ENCODE data around the gene ENAH.
"Not testable (repeated sequence)": the region's sequence is repeated elsewhere in the genome, so short reads cannot be mapped to it uniquely, and the experiment has no call there.

The ENAH gene

DNA sequence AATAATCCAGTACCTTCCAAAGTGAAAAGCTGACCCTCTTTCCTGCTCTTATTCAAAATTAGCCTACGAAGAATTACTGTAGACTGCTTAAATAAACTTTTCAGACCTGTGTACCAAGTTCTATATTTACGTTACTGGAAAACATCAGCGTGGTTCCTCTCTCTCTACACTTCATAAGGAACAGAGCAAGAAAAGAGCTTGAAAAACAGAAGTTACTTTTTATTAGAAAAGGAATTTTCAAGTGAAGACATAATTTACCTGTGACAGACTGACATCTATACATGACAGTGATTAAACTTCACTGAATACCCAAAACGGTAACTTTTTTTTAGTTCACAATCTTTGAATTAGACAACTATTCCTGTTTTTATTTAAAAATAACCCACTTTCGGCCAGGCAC is 2.7 kb downstream of the ENAH start:
- DNase-seq (ENCODE audit: low read depth in 2 of 3, low spot score in 1 of 3): no peak

DNA sequence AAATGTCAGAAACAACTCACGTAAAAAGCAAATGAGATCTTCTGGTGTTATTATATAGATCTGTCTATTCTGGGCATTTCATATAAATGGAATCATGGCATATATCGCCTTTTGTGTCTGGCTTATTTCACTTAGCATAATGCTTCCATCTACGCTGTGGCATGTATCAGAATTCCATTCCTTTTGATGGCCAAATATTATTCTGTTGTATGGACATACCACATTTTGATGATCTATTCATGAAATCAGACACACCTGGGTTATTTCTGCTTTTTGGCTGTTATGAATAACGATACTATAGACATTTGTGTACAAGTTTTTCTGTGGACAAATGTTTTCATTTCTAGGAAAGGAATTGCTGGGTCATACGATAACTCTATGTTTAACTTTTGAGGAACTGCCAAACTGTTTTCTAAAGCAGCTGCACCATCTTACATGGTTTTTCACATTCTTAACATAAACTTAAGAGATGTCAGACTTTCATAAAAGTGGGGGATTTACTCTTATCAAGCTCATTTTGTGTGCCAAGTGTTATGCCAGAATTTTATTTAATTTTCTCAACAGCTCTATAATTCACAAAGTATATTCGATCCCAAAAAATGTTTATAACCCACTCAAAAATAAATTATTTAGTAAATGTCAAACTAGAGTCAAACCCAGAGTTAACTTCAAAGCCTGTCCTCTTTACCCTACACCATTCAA is 7.6 kb downstream of the ENAH start:
- DNase-seq (ENCODE audit: low read depth in 2 of 3, low spot score in 1 of 3): no peak

DNA sequence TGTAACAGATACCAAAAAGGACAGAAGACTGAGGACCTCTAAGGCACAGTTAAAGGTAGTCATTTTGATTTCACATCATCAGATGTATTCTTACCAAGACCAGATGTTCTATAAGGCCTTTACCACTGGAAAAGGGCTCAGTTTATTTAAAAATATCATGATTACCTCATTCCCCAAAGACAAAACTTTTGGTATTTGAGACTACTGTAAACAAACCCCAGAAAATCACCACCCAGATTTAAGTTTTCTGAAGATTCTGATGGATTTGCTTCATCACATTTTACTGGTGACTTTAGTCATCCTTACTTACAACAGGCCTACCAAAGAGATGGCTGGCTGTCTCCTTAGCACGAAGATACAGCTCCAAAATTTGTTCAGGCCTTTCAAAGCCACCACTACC is 8.3 kb downstream of the ENAH start:
- no peak for DNase-seq (ENCODE audit: low read depth in 2 of 3, low spot score in 1 of 3)

DNA sequence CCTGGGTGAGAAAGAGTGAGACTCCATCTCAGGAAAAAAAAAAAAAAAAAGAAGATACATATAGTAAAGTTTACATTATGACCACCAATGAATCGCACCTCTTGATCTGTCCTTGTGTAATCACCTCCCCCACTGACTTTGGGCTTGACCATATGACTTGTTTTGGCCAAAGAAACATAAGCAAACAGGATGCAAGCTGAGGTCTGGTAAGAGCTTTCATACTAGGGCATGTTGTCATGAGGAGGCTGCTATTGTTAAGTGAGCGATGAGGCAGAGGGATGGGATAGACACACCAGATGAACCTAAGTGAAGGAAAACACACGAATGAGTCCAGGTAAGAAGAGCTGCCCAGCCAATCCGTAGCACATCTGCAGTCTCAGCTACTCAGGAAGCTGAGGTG is 10.7 kb downstream of the ENAH start:
- DNase-seq (ENCODE audit: low read depth in 2 of 3, low spot score in 1 of 3): no peak

DNA sequence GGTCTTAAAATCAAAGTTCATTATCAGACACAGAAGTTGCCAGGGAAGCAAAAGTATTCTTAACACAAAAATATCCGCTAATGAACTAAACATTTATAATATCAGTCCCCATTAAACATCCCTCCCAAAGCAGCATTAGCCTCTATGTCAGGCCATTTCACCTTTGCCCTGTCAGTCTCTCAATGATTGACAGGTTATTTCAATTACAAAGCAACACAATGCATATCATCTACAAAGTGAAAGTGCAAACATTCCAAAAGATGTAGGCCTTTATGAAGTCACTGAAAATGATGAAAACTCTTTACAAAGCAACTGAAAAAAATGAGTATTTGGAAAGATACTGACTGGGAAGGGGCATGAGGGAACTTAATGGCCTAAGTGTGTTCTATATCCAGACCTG is 14.1 kb downstream of the ENAH start:
- no peak for DNase-seq (ENCODE audit: low read depth in 2 of 3, low spot score in 1 of 3)

DNA sequence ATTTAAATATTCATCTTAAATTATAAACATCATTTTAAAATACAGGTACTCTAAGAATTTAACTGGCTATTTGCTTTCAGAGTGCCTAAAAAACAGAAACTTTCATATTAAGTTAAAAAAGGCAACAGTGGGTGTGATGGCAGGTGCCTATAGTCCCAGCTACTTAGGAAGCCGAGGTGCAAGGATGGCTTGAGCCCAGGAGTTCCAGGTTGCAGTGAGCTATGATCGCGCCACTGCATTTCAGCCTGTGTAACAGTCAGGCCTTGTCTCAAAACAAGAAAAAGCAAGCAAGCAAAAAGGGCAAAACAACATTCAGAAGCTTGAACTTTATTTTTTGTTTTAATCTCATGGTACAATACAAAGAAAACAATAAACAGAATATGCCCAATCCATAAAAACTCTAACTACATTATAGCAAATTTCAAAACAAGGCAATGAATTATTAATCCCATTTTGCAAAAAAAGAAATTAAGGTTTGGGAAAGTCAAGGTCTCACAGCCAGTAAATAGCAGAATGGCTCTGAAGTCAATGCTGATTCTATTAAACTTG is 15.2 kb downstream of the ENAH start:
- no peak for DNase-seq (ENCODE audit: low read depth in 2 of 3, low spot score in 1 of 3)

DNA sequence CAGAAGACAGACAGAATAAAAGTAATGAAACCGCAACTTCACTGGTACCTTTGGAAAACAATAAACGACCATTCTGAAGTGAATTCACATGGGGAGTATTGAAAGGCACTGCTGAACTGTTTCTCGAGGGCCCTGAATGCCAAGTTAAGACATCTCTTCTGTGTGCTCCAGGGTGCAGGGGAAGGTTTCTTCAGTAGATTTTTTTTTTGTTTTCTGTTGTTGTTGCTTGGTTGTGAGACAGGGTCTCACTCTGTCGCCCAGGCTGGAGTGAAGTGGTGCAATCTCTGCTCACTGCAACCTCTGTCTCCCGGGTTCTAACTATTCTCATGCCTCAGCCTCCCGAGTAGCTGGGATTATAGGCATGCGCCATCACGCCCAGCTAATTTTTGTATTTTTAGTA is 15.9 kb downstream of the ENAH start:
- not testable (repeated sequence) for DNase-seq (ENCODE audit: low read depth in 2 of 3, low spot score in 1 of 3)

DNA sequence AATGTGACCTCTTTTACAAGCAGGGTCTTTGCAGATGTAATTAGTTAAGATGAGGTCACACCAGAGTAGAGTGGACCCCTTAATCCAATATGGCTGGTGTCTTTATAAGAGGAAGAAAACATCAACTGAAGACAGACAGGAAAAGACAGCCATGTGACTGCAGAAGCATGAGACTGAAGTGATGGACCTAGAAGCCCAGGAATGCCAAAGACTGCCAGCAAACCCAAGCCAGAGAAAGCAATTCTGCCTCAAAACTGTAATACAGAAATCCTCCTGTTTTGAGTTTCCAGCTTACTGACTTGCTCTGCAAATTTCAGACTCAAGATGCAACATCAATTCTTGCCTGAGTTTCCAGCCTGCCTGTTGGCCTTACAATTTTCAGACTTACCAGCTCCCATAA is 17.3 kb downstream of the ENAH start:
- no peak for DNase-seq (ENCODE audit: low read depth in 2 of 3, low spot score in 1 of 3)

DNA sequence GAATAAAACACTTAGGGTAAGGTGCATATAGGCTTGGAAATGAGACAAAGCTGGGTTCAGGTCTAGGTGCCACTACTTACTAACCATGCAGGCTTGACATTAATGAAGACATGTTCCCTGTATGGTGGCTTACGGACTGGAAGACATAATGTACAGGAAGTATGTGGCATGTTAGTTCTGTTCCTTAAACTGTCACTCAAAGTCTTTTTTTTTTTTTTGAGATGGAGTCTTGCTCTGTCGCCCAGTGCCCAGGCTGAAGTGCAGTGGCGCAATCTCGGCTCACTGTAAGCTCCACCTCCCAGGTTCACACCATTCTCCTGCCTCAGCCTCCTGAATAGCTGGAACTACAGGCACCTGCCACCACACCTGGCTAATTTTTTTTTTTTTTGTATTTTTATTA is 20.1 kb downstream of the ENAH start:
- DNase-seq (ENCODE audit: low read depth in 2 of 3, low spot score in 1 of 3): not testable (repeated sequence)

DNA sequence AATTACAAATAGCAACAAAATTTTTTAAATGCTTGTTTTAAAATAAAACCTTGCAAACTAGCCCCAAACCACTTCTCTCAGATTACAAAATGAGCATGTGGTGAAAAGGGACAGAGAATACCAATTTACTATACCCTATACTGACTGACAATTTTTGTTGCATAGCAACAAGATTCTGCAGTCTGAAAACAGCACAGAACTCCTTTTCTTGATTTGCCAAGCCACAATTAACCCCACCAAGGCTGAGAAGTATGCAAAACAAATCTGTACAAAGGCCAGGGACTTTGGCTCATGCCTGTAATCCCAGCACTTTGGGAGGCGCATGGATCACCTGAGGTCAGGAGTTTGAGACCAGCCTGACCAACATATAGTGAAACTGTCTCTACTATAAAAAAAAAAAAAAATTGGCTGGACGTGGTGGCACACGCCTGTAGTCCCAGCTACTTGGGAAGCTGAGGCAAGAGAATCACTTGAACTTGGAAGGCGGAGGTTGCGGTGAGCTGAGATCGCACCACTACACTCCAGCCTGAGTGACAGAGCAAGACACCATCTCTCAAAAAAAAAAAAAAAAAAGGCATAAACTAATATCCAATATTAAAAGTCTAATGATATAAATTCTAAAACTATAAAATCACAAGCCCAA is 21.8 kb downstream of the ENAH start:
- DNase-seq (ENCODE audit: low read depth in 2 of 3, low spot score in 1 of 3): no peak

DNA sequence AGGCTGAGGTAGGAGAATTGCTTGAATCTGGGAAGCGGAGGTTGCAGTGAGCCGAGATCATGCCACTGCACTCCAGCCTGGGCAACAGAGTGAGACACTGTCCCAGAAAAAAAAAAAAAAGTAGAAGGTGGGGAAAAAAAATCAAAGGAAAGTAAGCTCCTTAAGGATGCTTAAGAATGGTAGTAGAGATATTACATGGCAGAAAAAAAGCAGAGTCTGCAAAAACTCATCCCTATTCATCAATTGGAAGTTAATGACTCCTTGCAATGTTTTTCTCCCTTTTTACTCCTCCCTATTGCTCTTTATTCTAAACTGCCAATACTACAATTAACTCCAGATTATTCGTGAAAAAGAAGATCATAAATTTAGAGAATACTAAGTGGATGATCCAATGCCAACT is 23.4 kb downstream of the ENAH start:
- no peak for DNase-seq (ENCODE audit: low read depth in 2 of 3, low spot score in 1 of 3)

DNA sequence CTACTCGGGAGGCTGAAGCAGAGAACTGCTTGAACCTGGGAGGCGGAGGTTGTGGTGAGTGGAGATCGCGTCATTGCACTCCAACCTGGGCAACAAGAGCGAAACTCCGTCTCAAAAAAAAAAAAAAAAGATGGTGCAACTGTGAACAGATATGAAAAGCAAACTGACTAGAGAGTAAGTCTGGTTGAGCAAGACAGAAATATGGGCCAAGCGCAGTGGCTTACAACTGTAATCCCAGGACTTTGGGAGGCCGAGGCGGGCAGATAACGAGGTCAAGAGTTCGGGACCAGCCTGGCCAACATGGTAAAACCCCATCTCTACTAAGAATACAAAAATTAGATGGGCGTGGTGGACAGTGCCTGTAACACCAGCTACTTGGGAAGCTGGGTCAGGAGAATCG is 24.1 kb downstream of the ENAH start:
- DNase-seq (ENCODE audit: low read depth in 2 of 3, low spot score in 1 of 3): not testable (repeated sequence)

DNA sequence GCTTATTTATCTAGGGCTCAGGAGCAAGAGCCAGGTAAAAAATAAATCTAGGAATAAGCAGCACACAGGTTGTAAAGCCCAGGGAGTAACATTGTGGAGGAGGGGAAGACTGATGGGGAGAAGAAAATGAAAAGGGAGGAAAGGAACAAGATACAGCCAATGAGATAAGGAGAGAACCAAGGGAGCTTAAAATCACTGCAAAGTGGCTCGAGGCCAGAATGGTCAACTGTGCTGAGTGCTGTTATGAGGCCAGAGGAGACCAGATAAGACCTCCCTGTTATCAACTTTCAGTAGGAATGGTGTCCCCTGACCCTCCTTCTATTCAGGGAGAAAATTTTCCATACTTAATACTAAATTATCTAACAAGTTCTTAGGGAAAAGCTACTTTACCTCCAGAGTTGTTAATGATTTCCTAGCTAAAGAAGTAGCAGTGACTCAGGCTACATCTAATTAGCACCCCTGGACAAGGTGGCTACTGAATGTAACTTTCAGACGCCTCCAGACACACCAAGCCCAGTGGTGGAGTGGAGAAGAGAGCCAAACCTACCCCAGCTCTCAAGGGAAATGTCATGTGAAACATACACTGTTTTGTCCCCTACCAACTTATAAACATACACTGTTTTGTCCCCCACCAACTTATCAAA is 25.5 kb downstream of the ENAH start:
- no peak for DNase-seq (ENCODE audit: low read depth in 2 of 3, low spot score in 1 of 3)

DNA sequence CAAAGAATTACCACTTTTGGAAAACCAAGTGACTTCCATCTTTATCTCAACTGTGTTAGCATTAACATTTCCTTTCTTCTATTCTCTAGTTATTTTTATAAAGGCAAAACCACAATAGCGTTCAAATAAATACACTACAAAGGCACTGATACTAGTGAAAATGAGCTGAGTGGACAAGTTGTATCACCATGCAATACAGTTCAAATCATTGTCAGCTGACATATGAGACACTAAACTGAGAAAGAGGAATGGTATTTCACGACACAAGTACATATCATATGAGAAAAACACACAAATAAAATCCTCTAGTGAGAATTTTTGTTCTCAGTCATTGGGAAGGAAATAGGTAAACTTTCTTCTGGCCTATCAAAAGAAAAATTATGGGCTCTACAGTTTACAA is 26.2 kb downstream of the ENAH start:
- DNase-seq (ENCODE audit: low read depth in 2 of 3, low spot score in 1 of 3): no peak

DNA sequence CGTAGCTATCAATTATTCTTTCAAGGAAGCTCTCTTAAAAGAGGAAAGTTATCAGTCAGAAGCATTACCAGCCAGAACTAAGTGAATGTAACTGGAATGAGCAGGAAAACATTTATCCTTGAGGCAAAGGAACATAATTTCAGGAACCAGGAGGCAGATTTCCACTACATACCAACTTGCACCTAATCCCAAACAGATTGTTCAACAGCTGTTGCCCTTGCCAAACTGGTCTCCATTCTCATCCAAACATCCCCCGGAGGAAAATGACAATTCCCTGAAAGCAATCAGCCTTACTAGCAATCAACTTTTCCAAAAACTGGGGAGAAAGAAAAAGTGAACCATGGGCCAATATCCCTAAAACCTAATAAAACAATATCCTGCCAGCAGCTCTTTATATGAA is 35.0 kb downstream of the ENAH start:
- no peak for DNase-seq (ENCODE audit: low read depth in 2 of 3, low spot score in 1 of 3)

DNA sequence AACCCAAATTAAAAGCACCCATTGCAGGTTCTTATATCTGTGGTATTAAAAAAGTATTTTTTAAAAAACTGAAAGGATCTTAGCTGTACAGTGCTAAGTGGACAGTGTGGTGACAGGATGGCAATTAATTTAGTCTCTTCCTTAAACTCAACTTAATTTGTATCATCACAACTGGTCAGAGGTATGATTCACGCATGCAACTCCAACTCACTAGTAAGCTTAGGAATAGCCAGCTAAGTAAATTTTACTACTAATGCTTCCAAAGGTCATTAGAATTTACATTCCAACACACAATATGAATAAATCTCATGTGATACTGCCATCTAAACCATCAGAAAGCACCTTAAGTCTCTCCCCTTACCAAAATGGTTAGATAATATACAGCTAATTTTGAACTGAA is 35.4 kb downstream of the ENAH start:
- no peak for DNase-seq (ENCODE audit: low read depth in 2 of 3, low spot score in 1 of 3)

DNA sequence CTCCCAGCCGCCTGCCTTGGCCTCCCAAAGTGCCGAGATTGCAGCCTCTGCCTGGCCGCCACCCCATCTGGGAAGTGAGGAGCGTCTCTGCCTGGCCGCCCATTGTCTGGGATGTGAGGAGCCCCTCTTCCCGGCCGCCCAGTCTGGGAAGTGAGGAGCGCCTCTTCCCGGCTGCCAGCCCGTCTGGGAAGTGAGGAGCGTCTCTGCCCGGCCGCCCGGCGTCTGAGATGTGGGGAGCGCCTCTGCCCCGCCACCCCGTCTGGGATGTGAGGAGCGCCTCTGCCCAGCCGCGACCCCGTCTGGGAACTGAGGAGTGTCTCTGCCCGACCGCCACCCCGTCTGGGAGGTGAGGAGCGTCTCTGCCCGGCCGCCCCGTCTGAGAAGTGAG is 37.5 kb downstream of the ENAH start:
- DNase-seq (ENCODE audit: low read depth in 2 of 3, low spot score in 1 of 3): not testable (repeated sequence)

DNA sequence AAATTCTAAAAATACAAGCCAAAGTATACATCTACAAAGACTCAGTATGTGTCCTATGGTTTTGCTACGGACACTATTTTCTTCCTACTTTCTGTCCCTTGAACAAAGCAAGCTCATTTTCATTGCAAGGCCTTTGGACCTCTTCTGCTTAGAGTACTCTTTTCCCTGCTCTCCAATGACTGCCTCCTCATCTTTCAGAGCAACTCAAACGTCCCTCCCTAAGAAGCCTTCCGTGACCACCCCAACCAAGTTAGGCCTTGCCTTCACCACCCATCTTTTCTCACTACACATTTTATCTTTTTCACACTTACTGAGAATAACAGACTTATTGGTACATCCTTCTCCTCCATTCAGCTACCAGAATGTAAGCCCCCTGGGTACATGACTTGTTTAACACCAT is 39.9 kb downstream of the ENAH start:
- DNase-seq (ENCODE audit: low read depth in 2 of 3, low spot score in 1 of 3): no peak

DNA sequence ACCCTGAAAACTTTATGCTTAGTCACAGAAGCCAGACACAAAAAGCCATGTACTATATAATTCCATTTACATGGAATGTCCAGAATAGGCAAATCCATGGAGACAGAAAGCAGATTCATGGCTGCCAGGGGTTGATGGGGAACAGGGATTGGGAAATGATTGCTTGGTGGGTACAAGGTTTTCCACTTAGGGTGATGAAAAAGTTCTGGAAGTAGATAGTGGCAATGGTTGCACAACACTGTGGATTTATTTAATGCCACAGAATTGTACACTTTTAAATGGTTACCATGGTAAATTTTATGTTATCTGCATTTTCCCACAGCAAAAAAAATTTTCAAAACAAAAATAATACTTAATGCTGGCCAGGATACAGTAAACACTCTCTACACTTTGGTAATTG is 40.6 kb downstream of the ENAH start:
- DNase-seq (ENCODE audit: low read depth in 2 of 3, low spot score in 1 of 3): no peak

DNA sequence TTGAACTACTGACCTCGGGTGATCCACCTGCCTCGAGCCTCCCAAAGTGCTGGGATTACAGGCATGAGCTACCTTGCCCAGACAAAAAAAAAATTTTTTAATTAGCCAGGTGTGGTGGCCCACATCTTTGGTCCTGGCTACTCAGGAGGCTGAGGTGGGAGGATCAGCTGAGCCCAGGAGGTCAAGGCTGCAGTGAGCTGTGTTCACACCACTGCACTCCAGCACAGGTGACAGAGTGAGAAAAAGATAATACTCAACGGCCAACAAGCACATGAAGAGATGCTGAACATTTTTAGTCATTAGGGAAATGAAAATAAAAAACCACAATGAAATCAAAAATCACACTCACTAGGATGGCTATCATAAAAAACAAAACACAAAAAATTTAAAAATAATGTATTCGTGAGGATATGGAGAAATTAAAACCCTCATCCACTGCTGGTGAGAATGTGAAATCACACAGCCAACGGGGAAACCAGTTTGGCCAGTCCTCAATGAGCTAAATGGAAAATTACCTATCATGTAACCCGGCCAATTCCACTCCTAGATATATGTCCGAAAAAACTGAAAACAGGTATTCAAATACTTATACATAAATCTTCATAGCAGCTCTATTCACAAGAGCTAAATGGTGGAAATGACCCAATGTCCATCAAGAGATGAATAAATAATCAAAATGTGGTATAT is 41.2 kb downstream of the ENAH start:
- no peak for DNase-seq (ENCODE audit: low read depth in 2 of 3, low spot score in 1 of 3)

DNA sequence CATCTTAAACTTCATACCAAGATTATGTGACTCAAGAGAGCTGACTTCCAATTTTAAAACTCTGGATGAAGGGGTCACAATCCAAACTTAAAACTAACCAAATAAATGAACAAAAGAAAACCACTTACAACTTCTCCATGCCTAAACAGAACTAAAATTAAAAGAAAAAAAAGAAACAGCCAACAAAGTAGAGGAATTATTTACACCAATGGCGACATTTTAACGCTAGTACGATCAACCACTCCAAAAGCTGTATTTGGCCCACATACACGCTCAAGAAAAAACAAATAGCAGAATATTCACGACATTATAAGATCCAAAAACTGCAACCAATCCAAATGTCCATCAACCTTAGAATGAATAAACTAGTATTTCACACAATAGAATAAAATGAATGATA is 42.4 kb downstream of the ENAH start:
- DNase-seq (ENCODE audit: low read depth in 2 of 3, low spot score in 1 of 3): no peak

All from stimulated activated CD4-positive, alpha-beta T cell treated with anti-CD3 and anti-CD28 coated beads, Interleukin-12 subunit alpha, Interleukin-12 subunit beta, amount 100 ng/mL, for 48 hours (primary cell).